Measurements from ENCODE around the gene ELFN2.
"Not testable (repeated sequence)": the region's sequence is repeated elsewhere in the genome, so short reads cannot be mapped to it uniquely, and the experiment has no call there.

ELFN2 gene

GRCh38 chr22:37427135-37427710 lies at the start of gene ELFN2:
ELFN2 (minus strand) TSS chr22:37427479; CDS start chr22:37375534, 51,945 bp downstream.
- in situ Hi-C loops (cut with MboI; ENCODE audit: low sequenced_read_pairs), result no loop called here

- in situ Hi-C loops (cut with MboI; ENCODE audit: low sequenced_read_pairs), result no loop called here
Observed at GRCh38 chr22:37476389-37477329, 49.4 kb upstream of the ELFN2 start.

GRCh38 chr22:37474447-37475090 lies 47.3 kb upstream of the ELFN2 start:
- in situ Hi-C loops (cut with MboI; ENCODE audit: low sequenced_read_pairs), result no loop called here

GRCh38 chr22:37473437-37473946 lies 46.2 kb upstream of the ELFN2 start:
- in situ Hi-C loops (cut with MboI; ENCODE audit: low sequenced_read_pairs), result no loop called here

- in situ Hi-C loops (cut with MboI; ENCODE audit: low sequenced_read_pairs), result no loop called here
Observed at GRCh38 chr22:37472418-37473006, 45.2 kb upstream of the ELFN2 start.

GRCh38 chr22:37471727-37472417 lies 44.6 kb upstream of the ELFN2 start:
- in situ Hi-C loops (cut with MboI; ENCODE audit: low sequenced_read_pairs), result no loop called here

GRCh38 chr22:37470087-37470445 lies 42.8 kb upstream of the ELFN2 start:
- in situ Hi-C loops (cut with MboI; ENCODE audit: low sequenced_read_pairs), result no loop called here

- in situ Hi-C loops (cut with MboI; ENCODE audit: low sequenced_read_pairs), result no loop called here
Observed at GRCh38 chr22:37469416-37470086, 42.3 kb upstream of the ELFN2 start.

GRCh38 chr22:37468201-37468695 lies 41.0 kb upstream of the ELFN2 start:
- in situ Hi-C loops (cut with MboI; ENCODE audit: low sequenced_read_pairs), result not testable (repeated sequence)

GRCh38 chr22:37467391-37467955 lies 40.2 kb upstream of the ELFN2 start:
- in situ Hi-C loops (cut with MboI; ENCODE audit: low sequenced_read_pairs), result no loop called here

- in situ Hi-C loops (cut with MboI; ENCODE audit: low sequenced_read_pairs), result no loop called here
Observed at GRCh38 chr22:37464181-37464580, 36.9 kb upstream of the ELFN2 start.

- in situ Hi-C loops (cut with MboI; ENCODE audit: low sequenced_read_pairs), result no loop called here
Observed at GRCh38 chr22:37462983-37463382, 35.7 kb upstream of the ELFN2 start.

- in situ Hi-C loops (cut with MboI; ENCODE audit: low sequenced_read_pairs), result no loop called here
Observed at GRCh38 chr22:37462436-37462835, 35.2 kb upstream of the ELFN2 start.

- in situ Hi-C loops (cut with MboI; ENCODE audit: low sequenced_read_pairs), result no loop called here
Observed at GRCh38 chr22:37461961-37462360, 34.7 kb upstream of the ELFN2 start.

- in situ Hi-C loops (cut with MboI; ENCODE audit: low sequenced_read_pairs), result no loop called here
Observed at GRCh38 chr22:37460684-37461083, 33.4 kb upstream of the ELFN2 start.

- in situ Hi-C loops (cut with MboI; ENCODE audit: low sequenced_read_pairs), result loop anchor here (10.0 kb wide), 1 partner anchor 204 kb away; no protein-coding TSS in a partner anchor
Observed at GRCh38 chr22:37459206-37459605, 31.9 kb upstream of the ELFN2 start.

GRCh38 chr22:37457093-37457893 lies 30.0 kb upstream of the ELFN2 start:
- in situ Hi-C loops (cut with MboI; ENCODE audit: low sequenced_read_pairs), result loop anchor here (10.0 kb wide), 1 partner anchor 202 kb away; no protein-coding TSS in a partner anchor

- in situ Hi-C loops (cut with MboI; ENCODE audit: low sequenced_read_pairs), result loop anchor here (10.0 kb wide), 1 partner anchor 202 kb away; no protein-coding TSS in a partner anchor
Observed at GRCh38 chr22:37456346-37456745, 29.1 kb upstream of the ELFN2 start.
